C4-2B (cell line): ENCODE measurements around the gene HGS.

Experiments
- H3K27ac ChIP-seq: fragments of 450-650 bp; 2 replicates; pipeline ENCODE4 v1.5.1; 2017
- ZFX ChIP-seq: fragments of 450-650 bp; IDR thresholded peaks from 2 replicates; pipeline ENCODE4 v1.6.1; 2017
- TF ChIP-seq, protein P1 (sequence below): fragments of 450-650 bp; conservative IDR thresholded peaks from 2 replicates; pipeline ENCODE4 v1.5.1; 2017; ENCODE audit warnings: mild to moderate bottlenecking

HGS gene

DNA sequence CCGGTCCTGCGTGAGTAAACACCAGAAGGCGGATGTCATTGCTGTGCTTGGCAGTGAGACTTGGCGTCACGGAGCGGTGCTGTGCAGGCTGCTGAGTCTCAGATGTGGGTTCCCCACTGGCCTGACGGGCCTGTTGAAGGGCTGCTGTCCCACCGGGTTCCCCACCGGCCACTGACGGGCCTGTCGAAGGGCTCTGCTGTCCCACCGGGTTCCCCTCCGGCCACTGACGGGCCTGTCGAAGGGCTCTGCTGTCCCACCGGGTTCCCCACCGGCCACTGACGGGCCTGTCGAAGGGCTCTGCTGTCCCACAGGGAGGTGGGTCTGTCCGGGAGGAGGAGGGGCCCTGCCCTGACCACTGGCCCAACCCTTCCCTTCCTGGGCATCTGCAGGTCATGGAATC is 2.8 kb downstream of the HGS start:
- TF ChIP-seq ZFX: no peak
- TF ChIP-seq, protein P1, sequence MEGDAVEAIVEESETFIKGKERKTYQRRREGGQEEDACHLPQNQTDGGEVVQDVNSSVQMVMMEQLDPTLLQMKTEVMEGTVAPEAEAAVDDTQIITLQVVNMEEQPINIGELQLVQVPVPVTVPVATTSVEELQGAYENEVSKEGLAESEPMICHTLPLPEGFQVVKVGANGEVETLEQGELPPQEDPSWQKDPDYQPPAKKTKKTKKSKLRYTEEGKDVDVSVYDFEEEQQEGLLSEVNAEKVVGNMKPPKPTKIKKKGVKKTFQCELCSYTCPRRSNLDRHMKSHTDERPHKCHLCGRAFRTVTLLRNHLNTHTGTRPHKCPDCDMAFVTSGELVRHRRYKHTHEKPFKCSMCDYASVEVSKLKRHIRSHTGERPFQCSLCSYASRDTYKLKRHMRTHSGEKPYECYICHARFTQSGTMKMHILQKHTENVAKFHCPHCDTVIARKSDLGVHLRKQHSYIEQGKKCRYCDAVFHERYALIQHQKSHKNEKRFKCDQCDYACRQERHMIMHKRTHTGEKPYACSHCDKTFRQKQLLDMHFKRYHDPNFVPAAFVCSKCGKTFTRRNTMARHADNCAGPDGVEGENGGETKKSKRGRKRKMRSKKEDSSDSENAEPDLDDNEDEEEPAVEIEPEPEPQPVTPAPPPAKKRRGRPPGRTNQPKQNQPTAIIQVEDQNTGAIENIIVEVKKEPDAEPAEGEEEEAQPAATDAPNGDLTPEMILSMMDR: no peak
- H3K27ac ChIP-seq: no peak overlapping the region

DNA sequence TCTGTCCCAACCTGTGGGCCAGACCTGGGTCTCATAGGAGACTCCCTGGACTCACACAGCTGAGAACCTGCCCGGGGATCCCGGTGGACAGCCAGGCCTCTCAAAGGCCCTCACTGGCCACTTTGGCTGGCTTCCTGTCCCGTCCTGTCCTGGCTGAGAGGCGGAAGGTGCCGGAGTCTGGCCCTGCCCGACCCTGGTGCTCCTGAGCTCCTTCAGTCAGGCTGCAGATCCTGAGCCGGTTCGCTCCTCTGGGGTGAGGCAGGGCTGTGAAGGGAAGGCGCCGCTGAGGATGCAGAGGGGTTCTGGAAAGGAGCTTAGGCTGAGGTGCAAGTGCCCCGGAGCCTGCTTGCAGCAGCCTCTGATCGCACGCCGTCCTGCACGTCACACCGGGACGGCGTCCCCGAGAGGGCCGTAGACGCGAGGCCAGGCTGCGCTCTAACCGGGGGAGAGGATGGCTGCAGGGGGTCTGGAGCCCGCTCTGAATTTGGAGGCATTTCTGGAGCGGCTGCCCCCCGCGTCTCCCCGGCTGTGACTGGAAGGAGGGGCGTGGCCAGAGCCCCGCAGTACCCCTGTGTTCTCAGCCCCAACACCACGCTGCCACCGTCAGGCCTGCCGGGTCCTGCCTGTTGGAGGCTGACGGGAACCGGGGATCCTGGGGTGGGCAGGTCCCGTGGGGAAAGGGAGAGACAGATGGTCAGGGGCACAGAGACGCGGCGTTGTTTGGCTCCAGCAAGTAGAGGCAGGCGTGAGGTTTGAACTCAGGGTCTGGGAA is 4.1 kb downstream of the HGS start:
- no peak overlapping the region for H3K27ac ChIP-seq
- no peak for TF ChIP-seq ZFX

DNA sequence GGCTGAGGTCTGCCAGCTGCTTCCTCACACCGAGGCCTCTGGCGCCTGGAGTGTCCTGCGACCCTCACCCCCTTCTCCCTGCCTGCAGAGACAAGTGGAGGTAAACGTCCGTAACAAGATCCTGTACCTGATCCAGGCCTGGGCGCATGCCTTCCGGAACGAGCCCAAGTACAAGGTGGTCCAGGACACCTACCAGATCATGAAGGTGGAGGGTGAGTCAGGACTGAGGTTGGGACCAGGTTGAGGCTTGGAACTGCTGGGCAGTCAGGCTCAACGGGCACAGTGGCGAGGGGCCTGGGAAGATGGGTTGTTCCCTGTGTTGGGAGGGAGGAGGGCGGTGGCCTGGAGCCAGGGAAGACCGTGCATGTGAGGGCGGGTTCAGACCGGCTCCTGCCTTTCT is 4.8 kb downstream of the HGS start:
- H3K27ac ChIP-seq: no peak overlapping the region
- no peak for TF ChIP-seq ZFX
- TF ChIP-seq, protein P1: no peak

DNA sequence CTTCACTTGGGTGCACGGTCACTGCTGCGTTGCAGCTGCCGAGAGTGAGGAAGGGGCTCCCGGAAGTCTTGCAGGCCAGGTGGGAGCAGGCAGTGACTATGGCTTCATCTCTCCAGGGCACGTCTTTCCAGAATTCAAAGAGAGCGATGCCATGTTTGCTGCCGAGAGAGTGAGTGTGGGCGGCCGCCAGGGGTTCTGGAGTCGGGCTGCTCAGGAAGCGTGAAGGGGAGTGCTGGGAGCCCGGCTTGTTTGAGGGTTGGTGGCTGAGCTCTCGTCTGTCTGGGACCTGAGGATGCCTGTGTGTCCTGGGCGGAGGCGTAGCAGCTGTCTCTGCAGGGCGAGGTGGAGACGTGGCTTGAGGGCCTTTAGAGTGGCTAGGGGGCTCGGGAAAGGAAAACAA is 6.3 kb downstream of the HGS start:
- H3K27ac ChIP-seq: no peak overlapping the region
- TF ChIP-seq ZFX: no peak
- TF ChIP-seq, protein P1: no peak

DNA sequence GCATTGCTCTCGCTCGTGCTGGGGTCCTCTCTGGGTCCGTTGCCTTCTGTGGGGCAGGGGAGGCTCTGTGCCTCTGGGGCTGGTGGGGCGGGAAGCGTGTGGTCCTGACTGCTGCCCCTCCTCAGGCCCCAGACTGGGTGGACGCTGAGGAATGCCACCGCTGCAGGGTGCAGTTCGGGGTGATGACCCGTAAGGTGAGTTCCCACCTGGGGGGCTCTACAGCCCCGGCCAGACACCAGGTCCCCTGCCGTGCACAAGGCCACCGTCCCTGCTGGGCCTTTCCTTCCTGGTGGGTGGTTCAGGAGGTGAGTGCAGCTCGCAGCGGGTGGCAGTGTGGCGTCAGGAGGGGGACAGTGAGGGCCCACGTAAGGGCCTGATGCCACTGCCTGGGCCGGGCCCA is 6.7 kb downstream of the HGS start:
- no peak overlapping the region for H3K27ac ChIP-seq

DNA sequence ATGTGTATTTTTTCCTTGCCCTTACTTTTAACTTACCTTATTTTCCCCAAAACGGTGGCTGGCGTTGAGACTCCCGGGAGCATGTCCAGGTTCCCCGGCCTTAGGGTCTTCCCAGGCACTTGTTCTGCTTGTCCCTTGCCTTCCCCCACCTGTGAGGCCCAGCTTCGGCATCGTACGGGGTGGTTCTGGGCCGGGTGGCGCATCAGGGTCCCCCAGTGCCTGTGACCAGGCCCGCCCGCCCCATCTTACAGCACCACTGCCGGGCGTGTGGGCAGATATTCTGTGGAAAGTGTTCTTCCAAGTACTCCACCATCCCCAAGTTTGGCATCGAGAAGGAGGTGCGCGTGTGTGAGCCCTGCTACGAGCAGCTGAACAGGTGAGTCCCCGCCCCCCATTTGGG is 7.4 kb downstream of the HGS start:
- H3K27ac ChIP-seq: no peak overlapping the region
- no peak for TF ChIP-seq ZFX
- TF ChIP-seq, protein P1: no peak

More for the DNA sequence above, 6.7 kb downstream of the HGS start:
- TF ChIP-seq, protein P1: no peak
- no peak for TF ChIP-seq ZFX

DNA sequence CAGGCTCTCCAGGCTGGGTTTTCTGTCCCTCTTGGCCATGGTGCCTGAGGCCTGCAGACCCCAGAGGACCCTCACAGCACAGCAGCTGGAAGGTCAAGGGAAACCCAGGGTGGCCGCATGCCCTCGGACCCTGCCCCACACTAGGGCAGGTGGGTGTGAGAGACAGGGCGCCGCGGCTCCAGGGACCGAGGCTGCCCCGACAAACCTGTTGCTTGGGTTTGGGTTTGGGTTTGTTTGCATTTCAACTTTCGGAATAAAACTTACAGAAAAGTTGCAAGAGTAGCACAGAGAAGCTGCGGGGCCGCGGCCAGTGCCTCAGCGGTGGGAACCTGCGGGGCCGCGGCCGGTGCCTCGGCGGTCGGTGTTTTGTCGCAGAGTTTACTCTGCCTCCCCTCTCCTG is 7.8 kb downstream of the HGS start:
- TF ChIP-seq ZFX: no peak
- TF ChIP-seq, protein P1: no peak
- no peak overlapping the region for H3K27ac ChIP-seq

DNA sequence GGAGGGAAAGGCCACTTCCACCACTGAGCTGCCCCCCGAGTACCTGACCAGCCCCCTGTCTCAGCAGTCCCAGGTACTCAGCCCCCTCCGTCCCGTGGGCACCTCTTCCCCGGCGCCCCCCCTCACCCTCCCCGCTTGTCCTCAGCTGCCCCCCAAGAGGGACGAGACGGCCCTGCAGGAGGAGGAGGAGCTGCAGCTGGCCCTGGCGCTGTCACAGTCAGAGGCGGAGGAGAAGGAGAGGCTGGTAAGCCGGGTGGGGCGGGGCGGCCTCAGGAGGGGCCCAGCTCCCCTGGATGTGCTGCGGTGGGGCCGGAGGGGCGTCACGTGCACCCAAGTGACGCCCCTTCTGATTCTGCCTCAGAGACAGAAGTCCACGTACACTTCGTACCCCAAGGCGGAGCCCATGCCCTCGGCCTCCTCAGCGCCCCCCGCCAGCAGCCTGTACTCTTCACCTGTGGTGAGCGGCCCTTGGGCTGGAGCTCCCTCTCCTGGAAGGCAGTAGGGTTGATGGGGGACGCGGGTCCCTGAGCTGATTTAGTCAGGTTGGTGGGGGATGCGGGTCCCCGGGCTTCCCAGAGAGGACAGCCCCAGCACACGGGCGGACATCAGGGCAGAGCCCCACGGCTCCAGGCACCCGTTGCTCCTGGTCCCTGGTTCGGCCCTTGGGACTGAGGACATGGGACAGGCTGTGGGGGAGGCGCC is 9.8 kb downstream of the HGS start:
- no peak for TF ChIP-seq ZFX
- TF ChIP-seq, protein P1: no peak
- no peak overlapping the region for H3K27ac ChIP-seq
